Colon (tissue), 2 donors: ENCODE measurements around the gene HSD3B2.
"Not testable (repeated sequence)": the region's sequence is repeated elsewhere in the genome, so short reads cannot be mapped to it uniquely, and the experiment has no call there.

Experiments used
- FAIRE-seq: peaks from 2 replicates; lab custom pipeline; 2012; peaks lifted over from hg19 to GRCh38; lab: Jason Lieb, UNC
- donor health status: control.
- donor health status: control.

HSD3B2 gene

GRCh38 chr1:119414950-119415349 is at the start of gene HSD3B2:
HSD3B2 (plus strand) TSS chr1:119415150; CDS start chr1:119415420, 270 bp downstream.
- no peak for FAIRE-seq

DNA sequence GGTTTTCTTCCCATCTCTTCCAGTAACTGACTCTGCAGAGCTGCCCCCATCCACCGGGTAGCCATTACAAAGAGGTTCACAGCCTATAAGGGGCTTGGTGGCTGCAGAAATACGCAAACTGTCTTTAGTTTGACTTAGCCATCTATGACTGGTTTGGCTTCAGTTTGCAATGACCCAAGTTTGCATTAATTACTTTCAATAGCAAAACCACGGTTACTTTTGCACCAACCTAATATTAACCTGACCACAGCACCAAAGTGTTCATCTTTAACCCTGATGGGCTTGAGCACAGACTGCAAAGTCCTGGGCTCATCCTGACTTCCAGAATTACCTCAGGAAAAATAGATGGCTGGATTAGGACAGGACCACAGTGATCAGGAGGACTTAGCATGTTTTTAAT is 48.5 kb upstream of the HSD3B2 start:
- no peak for FAIRE-seq

DNA sequence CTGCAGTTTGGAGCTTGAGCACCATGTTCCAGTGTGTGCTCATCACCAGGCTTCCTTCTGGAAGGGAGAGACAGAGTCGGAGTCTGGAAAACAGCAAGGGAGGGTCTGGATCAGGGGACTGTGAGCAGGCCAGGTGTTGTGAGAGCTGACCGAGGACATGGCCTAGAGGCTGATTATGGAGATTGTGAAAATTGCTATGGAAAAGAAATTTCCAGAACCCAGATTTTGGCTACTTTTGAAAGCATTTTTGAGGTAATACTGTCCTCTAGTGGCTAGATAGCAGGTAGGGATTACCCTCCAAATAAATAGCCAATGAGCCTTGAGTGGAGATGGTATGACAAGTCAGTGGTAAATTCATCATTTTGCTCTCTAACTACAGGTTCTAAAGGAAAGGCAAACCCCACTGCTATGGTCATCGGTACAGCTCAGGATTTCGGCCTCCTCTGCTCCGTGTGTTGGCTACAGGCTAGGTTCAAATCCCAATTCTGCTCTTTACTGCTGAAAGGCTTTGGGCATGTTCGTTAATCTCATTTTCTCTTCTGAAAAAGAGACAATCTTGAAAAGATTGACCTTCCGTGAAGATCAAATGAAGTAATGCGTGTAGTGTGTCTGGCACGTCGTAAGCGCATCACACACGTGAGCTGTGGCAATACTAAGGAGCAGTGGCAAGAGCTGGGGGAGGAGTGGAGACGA is 47.4 kb upstream of the HSD3B2 start:
- FAIRE-seq: no peak

GRCh38 chr1:119368554-119368953 is 46.4 kb upstream of the HSD3B2 start, which contains the start of gene HAO2:
HAO2 (plus strand) TSS chr1:119368785; CDS start chr1:119381086, 12,301 bp downstream.
- no peak for FAIRE-seq

DNA sequence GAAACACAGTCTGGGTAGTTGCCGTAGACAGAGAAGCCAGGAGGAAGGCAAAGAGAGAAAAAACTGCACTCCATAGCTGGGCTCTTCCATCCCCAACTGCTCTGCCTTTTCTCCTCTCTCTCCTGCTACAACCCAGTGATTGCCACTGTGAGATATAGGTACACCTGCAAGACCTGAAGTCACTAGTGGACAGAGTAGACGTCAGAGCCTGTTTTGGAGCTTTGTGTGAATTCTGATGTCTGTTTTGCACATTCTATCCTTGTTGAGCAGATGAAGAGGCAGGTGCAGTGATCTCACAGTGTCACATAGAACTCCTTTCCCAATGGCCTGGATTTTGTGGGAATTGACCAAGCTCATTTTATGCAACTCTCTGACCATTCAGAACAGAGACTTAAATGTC is 44.2 kb upstream of the HSD3B2 start:
- FAIRE-seq: no peak

DNA sequence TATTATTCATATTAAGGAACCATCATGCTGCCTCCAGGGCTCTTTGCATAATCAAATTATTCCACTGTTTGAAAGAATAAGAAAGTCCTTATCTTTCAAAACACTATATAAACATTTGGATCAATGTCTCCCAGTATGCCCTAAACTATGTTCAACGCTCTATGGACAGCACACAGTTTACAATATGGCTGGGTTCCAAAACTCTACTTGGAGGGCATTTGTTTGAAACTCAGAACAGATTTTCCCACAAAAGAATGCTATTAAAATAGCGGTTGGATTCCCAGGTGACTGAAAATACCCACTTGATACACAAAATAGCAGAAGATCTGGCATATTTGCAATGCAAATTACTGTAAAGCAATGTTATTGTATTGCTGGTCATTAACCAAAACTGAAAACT is 43.1 kb upstream of the HSD3B2 start:
- no peak for FAIRE-seq

DNA sequence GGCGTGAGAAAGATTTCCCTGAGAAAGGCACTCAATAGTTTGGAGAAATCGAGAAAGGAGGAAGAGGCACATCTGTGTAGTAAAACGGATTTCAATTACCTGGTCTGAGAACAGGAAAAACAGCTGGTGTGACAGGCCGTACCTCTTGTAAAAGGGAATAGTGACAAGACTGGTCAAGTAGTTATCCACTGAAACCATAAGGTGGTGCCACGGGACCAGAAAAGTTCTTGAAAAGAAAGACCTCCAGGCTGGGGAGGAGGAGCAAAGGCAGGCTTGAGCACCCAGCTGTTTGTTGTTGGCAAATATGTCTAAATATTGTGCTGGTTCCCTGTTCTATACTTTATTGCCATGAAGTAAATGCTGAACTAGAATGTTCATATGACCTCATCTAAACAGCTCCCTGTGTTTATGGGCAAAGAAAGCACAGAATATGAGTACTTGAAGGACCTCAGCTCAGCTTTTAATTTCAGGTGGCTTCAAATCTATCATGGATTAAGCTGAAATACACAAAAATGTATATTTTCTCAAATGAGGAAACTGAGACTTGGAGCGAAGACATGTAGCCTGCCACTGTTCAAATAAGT is 42.4 kb upstream of the HSD3B2 start:
- FAIRE-seq: no peak

- FAIRE-seq: no peak
Observed at GRCh38 chr1:119373465-119373864, 41.5 kb upstream of the HSD3B2 start.

DNA sequence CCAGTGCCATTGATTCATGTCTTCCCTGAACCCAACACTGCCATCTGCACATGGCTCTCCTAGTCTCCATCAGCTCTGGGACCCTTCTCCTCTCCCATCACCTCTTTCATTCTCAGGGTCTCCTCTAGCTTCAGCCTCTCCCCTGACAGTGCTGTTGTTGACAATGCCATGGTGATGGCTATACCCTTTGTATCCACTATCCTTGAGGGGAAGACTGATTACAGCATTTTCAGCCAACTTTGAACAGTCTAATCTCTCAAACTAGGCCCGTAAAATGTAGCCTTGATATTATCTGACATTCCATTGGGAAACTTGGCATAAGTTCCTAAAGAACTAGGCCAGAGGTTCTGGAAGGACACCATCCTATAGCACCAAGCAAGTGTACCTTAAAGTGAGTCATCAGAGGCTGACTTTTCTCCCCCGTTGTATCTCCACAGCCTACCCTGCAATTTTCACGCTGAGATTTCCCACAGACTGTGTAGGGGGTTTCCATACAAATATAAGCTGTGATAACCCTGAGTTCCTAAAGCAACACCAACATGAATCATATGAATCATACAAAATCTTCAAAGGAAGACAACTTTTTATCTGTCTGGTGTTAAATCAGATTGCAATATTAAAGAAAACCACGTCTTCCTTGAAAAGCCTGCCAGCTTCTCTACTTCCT is 40.6 kb upstream of the HSD3B2 start:
- FAIRE-seq: no peak

DNA sequence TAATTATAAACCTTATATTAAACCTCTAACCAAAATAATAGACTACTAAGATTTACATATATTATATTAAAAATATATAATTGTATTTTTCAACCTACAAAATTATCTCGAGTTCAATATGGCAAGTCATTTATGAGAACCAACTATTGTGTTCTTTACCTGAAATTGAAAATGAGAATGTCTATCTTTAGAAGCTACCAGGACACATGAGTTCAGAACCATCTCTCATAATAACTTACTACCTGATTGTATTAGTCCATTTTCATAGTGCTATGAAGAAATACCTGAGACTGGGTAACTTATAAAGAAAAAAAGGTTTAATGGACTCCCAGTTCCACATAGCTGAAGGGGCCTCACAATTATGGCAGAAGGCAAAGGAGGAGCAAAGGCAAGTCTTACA is 39.6 kb upstream of the HSD3B2 start:
- no peak for FAIRE-seq

DNA sequence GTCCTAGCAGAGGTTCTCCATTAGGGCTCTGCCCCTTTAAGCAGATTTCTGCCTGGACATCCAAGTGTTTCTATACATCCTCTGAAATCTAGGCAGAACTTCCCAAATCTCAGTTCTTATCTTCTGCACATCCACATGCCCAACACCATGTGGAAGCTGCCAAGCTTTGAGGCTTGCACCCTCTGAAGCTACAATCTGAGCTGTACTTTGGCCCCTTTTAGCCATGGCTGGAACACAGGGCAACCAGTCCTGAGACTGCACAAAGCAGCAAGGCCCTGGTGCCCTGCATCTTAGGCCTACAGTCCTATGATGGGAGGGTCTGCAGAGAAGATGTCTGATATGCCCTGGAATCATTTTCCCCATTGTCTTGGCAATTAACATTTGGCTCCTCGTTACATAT is 38.4 kb upstream of the HSD3B2 start:
- FAIRE-seq: no peak

DNA sequence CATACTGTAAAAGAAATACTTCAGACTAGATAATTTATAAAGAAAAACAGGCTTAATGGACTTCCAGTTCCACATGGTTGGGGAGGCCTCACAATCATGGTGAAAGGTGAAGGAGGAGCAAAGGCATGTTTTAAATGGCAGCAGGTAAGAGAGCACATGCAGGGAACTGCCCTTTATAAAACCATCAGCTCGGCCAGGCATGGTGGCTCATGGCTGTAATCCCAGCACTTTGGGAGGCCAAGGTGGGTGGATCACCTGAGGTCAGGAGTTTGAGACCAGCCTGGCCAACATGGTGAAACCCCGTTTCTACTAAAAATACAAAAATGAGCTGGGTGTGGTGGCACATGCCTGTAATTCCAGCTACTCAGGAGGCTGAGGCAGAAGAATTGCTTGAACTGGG is 37.4 kb upstream of the HSD3B2 start:
- not testable (repeated sequence) for FAIRE-seq

- FAIRE-seq: no peak
Observed at GRCh38 chr1:119379117-119379516, 35.8 kb upstream of the HSD3B2 start.

- no peak for FAIRE-seq
Observed at GRCh38 chr1:119380304-119380703, 34.6 kb upstream of the HSD3B2 start.

DNA sequence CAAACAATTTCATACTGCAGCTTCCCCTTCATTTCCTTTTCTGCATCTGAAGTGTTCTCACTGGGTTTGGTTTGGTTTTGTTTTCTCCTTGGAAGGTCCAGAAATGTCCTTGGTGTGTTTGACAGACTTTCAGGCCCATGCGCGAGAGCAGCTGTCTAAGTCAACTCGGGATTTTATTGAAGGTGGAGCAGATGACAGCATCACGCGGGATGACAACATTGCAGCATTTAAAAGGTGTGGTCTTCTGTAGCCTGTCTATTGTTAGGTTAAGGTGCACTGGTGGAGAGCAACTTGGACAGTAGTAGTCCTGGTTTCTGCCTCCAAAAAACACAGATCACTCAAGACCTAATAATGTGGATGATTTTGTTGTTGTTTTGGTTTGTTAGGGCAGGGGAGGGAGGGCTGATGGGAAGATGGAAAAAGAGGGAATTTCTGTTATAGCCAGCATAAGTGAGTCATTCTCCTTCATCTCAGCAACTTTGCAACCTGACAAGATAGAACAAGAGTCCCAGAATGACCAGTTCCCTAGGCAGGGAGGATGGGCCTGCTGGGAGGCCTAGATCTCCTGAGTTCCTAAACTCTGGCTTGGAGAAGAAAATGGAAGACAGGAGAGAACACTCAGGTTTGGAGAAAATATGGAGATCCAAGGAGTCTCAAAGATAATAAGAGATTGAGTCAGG is 33.8 kb upstream of the HSD3B2 start:
- no peak for FAIRE-seq

DNA sequence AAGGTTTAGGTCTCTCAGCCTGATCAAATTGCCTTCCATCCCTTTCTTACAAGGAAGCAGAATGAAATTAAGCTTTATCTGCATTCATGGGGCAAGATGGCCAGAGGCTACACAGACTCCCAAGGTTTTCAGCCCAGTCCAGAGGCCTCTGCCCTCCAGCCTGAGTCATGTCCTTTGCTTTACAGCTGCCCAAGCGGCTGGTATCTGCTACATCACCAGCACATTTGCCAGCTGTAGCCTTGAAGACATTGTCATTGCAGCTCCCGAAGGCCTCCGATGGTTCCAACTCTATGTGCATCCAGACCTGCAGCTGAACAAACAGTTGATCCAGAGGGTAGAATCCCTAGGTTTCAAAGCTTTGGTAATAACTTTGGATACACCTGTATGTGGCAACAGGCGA is 30.4 kb upstream of the HSD3B2 start:
- FAIRE-seq: no peak

DNA sequence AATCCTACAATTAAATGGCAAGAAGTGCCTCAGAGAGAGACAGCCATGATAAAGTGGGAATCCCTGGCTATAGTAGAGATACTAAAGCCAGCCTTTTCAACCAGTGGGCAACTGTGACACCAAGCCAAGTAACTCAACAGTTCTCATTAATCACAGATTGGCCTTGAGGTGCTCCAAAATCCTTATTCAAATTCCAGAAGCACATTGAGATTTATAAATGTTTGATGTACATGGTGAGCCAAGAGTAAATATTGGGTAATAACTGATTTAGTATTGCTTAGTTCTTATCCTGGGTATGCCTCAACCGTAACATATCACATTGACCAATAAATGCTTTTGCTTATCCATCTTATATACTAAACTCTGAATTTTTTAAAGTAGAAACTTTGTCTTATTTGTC is 29.3 kb upstream of the HSD3B2 start:
- no peak for FAIRE-seq

DNA sequence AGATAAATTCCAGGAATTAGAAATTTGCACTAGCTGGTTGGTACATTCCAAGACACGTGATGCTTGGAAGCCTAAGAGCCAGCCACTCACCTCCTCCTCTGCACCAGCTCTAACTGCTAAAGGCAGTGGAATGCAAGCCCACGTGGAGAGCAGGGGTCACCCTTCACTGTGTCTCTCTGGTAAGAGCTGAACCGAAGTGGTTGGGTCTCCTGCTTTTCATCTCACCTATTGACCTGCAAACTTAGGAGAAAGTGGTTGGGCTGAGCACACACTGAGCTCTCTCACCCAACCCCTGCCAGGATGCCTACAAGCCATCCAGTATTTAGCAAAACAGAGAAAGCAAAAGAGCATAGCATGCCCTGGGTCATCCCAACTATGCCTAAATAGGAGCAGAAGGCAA is 27.1 kb upstream of the HSD3B2 start:
- FAIRE-seq: no peak

DNA sequence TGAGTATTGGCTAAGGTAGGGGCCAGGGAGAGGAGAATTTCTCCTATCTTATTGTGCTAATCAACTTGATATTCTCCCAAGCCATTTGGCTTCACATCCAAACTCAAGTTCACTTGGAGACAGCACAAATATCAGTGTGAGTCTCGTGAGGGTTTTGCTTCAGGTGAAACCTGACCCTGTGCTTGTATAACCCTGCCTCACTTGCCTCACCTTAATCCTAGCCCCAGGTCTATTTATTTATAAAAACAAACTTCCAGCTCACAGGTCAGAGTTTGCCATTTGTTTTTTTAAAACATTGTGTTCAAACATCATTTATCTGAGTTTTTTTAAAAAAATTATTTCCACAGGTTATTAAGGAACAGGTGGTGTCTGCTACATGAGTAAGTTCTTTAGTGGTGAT is 26.5 kb upstream of the HSD3B2 start:
- no peak for FAIRE-seq

- FAIRE-seq: no peak
Observed at GRCh38 chr1:119390526-119390925, 24.4 kb upstream of the HSD3B2 start.

DNA sequence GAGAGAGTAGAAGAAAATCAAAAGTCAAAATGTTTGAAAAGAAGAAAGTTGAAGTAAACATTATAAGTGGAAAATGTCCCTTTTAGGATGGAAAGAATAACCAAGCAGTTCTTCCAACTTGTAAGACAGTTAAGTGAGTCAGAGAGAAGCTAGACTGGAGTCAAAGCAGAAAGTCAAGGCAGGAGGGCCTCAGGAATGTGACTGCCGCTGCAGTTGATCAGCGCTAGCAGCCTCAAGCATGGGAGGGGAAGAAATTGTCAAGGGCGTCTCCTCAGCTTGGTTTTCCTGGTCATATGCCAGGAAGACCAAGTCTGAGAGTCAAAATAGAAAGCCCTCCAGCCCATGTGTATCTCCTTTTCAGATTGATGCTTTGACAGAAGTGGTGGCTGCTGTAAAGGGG is 23.2 kb upstream of the HSD3B2 start:
- FAIRE-seq: no peak

- FAIRE-seq: no peak
Observed at GRCh38 chr1:119394085-119394484, 20.9 kb upstream of the HSD3B2 start.

GRCh38 chr1:119396982-119397381 is 18.0 kb upstream of the HSD3B2 start:
- FAIRE-seq: no peak
